Right cardiac atrium (tissue), 5 donors: ENCODE results near the gene MEX3C. TPM values are rescaled to one million over a fixed set of nuclear protein-coding genes. Genes with fewer than 3 reads are reported as not detected.
A peak's percentile ranks its signal among the peaks of the same experiment; 100 is the strongest.

Experiments
- ATAC-seq, 2 donors: fragments of 200-7000 bp; cut with Tn5 transposase; one replicate each; pipeline versions ENCODE4 v1.8.0 to v1.9.1; 2020; ENCODE audit warnings: moderate library complexity in 2 of 2, mild to moderate bottlenecking in 1 of 2
- DNase-seq, 3 donors: peaks; one replicate each; pipeline ENCODE4 v3.0.0-alpha.2; 2020
- H3K27ac ChIP-seq: one replicate; pipeline ENCODE4 v1.5.1; 2013; ENCODE audit warnings: mild to moderate bottlenecking, low read length, control low read depth, moderate library complexity
- H3K27me3 ChIP-seq: one replicate; pipeline ENCODE4 v1.6.1; 2013; ENCODE audit not compliant: control insufficient read depth, insufficient read depth
- H3K4me1 ChIP-seq: one replicate; pipeline ENCODE4 v1.6.1; 2013; ENCODE audit warnings: low read length; ENCODE audit not compliant: control insufficient read depth, insufficient read depth
- H3K4me3 ChIP-seq: one replicate; pipeline ENCODE4 v1.5.1; 2013; ENCODE audit warnings: low read length, control low read depth
- H3K9me3 ChIP-seq: one replicate; pipeline ENCODE4 v1.6.1; 2013; ENCODE audit warnings: low read length; ENCODE audit not compliant: control insufficient read depth
- WGBS: extraction: QIAGEN DNeasy Blood & Tissue Kit; methylation state at CpG from one replicate; pipeline ENCODE4 v1.1.7; 2013; 5-methylcytosine and 5-hydroxymethylcytosine counted together
- intact Hi-C, 4 donors: fragments of 100-400 bp; cut with DNase I; formaldehyde crosslinking; loops; one replicate each; pipeline versions ENCODE4 v1.11.0 to v1.14.0; 2022 to 2023
- polyA plus RNA-seq: library from polyadenylated mRNA; stranded (reverse); fragments of 200-250 nt; gene quantifications from one replicate; pipeline ENCODE4 v1.2.3, GENCODE V29; 2013
- total RNA-seq, 4 donors: library from RNA; stranded (reverse); fragmentation: NEBNext Ultra II Directional; extraction: Animal tissue kit (Norgen Biotek cat#: 25700); gene quantifications; one replicate each; pipeline ENCODE4 v1.2.1, GENCODE V29; 2021
- donor health status: healthy with polysubstance abuse.
- donor health status: DM: no; HTN: yes; CAD: no.
- donor health status: DM: no; HTN: no; CAD: no.
- donor health status: DM: no; HTN: yes; CAD: no; lungs with severe emphysema.
- donor health status: DM: yes; HTN: yes; CAD: no.

Gene MEX3C
- total and polyA plus RNA-seq, 5 donors, result 9.2 to 22.2 (median 19.5) TPM

DNA sequence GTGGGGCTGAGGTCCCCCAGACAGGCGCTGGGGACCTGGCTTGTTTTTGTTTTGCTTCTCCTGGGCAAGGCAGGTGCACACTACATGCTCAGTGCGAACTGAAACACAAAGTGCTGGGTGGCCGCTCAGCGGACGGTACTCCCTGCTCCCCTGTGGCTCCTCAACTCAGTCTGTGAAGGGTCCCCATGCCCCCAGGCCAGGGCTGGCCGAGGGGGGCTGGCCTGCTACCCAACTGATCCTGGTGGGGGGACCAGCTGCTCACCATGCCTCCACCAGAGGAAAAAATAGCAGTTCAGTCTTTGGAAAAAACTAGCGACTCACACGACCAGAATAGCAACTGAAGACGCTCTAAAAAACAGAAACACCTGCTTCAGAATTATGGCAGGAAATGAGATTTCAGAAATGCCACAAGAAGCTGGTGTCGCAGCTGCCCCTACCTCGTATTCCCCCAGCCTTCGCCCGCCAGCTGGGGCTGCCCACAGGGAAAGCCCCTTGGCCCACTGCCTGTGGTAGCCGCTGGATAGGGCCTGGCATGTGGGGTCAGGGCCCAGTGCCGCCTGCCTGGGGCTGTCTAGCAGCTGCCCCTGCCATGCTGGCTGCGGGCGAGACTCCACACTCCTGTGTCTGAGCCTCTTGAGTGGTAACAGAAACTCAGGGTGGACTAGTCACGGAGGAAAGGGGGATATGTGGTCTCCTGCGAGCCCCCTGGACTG lies 43.7 kb downstream of the MEX3C start:
- no peak for DNase-seq
- WGBS, result 65% methylated on average over 19 of the region's 19 CpGs
- Histone ChIP-seq H3K27me3 (no peaks in the 10 kb centered on the region), H3K4me1 (no peaks in the 10 kb centered on the region), H3K9me3 (no peaks in the 10 kb centered on the region), H3K4me3 (no peak overlapping the region), H3K27ac (no peak overlapping the region)
- intact Hi-C loops, result loop anchor here in 1 of 4 donors (10.0 kb wide), 1 partner anchor 59 kb away; no protein-coding TSS in a partner anchor
- ATAC-seq, result peak in 1 of 2 donors; percentile 14

DNA sequence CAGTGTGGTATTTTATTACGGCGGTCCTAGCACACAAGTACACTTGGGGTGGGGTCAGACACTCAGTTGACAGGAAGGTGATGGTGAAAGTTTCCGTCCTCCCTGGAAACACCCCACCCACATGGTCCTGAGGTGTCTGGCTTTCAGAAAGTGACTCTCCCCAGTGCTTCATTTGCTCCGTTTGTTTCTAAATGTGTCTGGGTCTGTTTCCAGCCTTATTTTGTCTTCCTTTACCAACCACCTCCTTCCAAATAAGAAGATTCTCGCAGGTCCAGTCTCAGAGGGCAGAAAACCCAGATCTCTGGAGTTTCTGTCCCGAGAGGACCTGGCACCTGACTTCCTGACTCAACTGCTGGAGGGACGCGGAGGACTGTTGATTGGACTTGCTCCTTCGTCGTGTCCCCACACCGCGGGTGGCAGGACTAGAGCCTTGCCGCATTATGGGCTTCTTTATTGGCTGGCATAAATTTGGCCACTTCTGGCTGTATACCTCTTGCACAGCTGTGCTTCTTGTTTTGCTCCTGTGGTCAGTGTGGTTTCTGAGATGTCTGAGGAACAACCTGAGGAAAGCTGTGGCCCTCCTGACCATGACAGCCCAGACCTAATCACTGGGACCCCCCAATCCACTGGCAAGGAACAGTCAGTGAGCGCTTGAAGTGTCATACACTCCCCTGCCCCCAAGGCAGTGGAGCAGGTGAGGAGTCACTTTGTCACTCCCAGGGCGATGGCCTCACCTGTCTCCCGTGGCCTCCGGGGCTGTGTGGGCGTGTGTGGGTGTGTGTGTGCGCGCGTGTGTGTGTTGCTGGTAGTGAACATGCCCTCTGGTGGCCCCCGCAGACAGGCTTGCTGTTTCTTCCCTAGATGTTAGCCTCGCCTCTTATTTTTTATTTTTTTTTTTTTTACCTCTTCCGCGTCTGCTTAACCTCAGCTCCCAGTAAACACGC lies 45.6 kb downstream of the MEX3C start:
- intact Hi-C loops, result loop anchor here in 1 of 4 donors (10.0 kb wide), 1 partner anchor 57 kb away; no protein-coding TSS in a partner anchor
- H3K27me3 ChIP-seq, result no peaks in the 10 kb centered on the region
- 81% methylated on average over 26 of the region's 26 CpGs for WGBS

DNA sequence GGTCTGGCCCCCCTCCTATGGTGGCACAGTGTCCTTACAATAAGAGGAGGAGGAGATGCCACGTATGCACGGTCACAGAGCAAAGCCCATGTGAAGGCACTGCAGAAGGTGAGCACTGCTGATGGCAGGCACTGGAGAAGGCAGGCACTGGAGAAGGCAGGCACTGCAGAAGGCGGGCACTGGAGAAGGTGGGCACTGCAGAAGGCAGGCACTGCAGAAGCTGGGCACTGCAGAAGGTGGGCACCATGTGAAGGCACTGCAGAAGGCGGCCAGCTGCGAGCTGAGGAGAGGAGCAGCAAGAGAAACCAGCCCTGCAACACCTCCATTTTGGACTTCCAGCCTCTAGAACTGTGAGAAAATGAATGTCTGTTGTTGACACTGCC lies 46.3 kb downstream of the MEX3C start:
- 94% methylated on average over 5 of the region's 5 CpGs for WGBS
- DNase-seq, result no peak

More for the DNA sequence above, 45.6 kb downstream of the MEX3C start:
- no peak for ATAC-seq
- H3K9me3 ChIP-seq, result no peaks in the 10 kb centered on the region
- H3K4me1 ChIP-seq, result no peaks in the 10 kb centered on the region
- DNase-seq, result no peak
- no peak overlapping the region for H3K27ac ChIP-seq
- no peak overlapping the region for H3K4me3 ChIP-seq

DNA sequence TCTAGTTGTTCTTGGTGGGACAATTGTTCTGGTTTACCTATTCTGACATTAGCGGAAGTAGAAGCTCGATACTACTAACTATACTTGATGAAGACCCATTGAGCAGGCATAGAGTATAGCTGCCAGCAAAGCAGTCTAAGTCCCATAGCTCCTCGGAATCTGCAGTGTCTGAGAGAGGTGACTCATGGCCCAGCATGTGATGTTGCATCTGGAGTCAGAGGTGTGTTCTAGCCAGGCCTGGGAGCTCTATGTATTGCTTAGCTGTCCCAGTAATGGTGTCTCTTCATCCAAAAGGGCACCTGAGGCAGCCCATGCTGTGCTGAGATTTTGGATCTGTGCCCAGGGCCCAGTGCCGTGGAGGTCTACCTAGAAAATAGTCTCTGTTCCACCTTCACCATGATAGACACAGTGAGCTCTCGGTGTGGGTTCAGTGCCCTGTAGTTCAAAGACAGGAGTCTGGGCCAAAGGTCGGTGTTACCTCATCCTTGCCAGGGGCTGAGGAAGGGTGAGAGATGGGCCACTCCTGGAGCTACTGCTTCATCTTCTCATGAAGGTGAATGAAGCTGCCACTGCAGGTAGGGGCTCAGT lies 47.3 kb downstream of the MEX3C start:
- Histone ChIP-seq H3K27ac (no peak overlapping the region), H3K9me3 (no peaks in the 10 kb centered on the region), H3K27me3 (no peaks in the 10 kb centered on the region), H3K4me1 (no peaks in the 10 kb centered on the region), H3K4me3 (no peak overlapping the region)
- no peak for DNase-seq
- no peak for ATAC-seq
- 93% methylated on average over 6 of the region's 6 CpGs for WGBS
- intact Hi-C loops, result loop anchor here in 1 of 4 donors (10.0 kb wide), 1 partner anchor 55 kb away; no protein-coding TSS in a partner anchor

More for the DNA sequence above, 46.3 kb downstream of the MEX3C start:
- intact Hi-C loops, result loop anchor here in 1 of 4 donors (10.0 kb wide), 1 partner anchor 56 kb away; no protein-coding TSS in a partner anchor
- no peaks in the 10 kb centered on the region for H3K9me3 ChIP-seq
- no peak for ATAC-seq
- no peaks in the 10 kb centered on the region for H3K27me3 ChIP-seq
- no peak overlapping the region for H3K4me3 ChIP-seq
- no peaks in the 10 kb centered on the region for H3K4me1 ChIP-seq
- H3K27ac ChIP-seq, result no peak overlapping the region

DNA sequence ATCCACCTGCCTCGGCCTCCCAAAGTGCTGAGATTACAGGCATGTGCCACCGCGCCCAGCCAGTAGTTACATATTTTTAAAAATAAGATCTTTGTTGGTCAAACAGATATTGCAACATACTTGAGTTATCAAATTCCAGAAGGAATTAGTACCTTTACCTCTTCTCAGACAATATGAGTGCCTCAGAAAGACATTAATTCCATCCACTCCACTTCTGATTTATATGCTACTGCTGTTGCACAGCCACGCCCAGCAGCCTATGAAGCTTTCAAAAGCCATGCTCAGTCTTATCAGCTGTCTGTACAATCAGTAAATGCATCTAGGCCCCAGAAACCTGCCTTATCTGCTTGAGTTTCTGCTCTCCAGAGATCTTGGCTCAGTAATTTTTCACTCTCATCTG lies 47.8 kb downstream of the MEX3C start:
- Histone ChIP-seq H3K9me3 (no peaks in the 10 kb centered on the region), H3K27me3 (no peaks in the 10 kb centered on the region), H3K4me1 (no peaks in the 10 kb centered on the region), H3K4me3 (no peak overlapping the region), H3K27ac (no peak overlapping the region)
- DNase-seq (no peak), ATAC-seq (no peak)
- 97% methylated on average over 4 of the region's 4 CpGs for WGBS
- intact Hi-C loops, result loop anchor here in 1 of 4 donors (10.0 kb wide), 1 partner anchor 55 kb away; no protein-coding TSS in a partner anchor

DNA sequence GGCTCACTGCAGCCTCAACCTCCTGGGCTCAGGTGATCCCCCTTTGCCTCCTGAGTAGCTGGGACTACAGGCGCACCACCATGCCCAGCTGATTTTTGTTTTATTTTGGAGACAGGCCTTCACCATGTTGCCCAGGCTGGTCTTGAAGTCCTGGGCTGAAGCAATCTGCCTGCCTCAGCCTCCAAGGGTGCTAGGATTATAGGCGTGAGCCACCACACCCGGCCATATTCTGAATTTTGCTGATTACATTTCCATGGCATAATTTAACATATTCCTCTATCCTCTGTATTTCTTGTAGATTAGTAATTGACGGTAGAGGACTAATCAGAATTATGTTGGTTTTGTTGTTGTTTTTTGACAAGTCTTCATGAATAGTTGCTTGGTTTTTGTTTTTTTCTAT lies 50.6 kb downstream of the MEX3C start:
- Histone ChIP-seq H3K4me3 (no peak overlapping the region), H3K27me3 (no peaks in the 10 kb centered on the region), H3K4me1 (no peaks in the 10 kb centered on the region), H3K27ac (no peak overlapping the region), H3K9me3 (no peaks in the 10 kb centered on the region)
- WGBS, result 71% methylated on average over 4 of the region's 4 CpGs
- intact Hi-C loops, result no loop called here
- ATAC-seq (no peak), DNase-seq (no peak)

DNA sequence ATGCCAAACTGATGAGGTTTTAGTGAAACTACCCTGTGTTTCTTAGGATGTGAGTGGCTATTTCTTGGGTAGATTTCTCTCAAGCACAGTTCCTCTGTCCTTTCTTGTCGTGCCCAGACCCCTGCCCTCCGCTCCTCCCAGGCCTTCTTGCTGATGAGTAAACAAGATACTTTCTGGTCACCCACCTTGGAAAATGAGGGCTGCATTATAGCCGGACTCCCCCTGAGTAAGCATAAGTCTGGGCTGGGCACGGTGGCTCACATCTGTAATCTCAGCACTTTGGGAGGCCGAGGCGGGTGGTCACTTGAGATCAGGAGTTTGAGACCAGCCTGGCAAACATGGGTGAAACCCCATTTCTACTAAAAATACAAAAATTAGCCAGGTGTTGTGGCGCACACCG lies 58.5 kb downstream of the MEX3C start:
- Histone ChIP-seq H3K4me1 (no peaks in the 10 kb centered on the region), H3K9me3 (no peaks in the 10 kb centered on the region), H3K27me3 (no peaks in the 10 kb centered on the region), H3K27ac (no peak overlapping the region), H3K4me3 (no peak overlapping the region)
- 95% methylated on average over 8 of the region's 8 CpGs for WGBS
- no peak for DNase-seq
- ATAC-seq, result no peak
- intact Hi-C loops, result no loop called here

DNA sequence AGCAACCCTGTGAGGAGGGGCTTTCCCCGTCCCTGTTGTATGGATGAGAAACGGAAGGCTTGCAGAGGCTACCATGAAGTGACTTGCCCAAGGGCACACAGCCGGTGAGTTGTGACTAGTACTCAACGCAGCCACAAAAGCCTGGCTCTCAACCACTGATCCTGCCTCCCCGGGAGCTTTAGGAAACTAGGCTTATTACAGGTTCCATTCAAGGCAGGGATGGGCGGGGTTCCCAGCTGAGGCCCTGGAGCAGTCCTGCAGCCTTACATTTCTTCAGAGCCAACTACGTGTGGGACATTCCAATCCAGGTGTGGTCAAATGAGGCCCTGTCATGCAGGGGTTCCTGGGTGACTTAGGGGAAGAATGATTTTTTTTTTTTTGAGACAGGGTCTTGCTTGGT lies 59.6 kb downstream of the MEX3C start:
- H3K27me3 ChIP-seq, result no peaks in the 10 kb centered on the region
- H3K4me3 ChIP-seq, result no peak overlapping the region
- intact Hi-C loops, result no loop called here
- no peaks in the 10 kb centered on the region for H3K9me3 ChIP-seq
- H3K4me1 ChIP-seq, result no peaks in the 10 kb centered on the region
- ATAC-seq (no peak), DNase-seq (no peak)
- no peak overlapping the region for H3K27ac ChIP-seq
- 90% methylated on average over 7 of the region's 7 CpGs for whole genome bisulfite sequencing

DNA sequence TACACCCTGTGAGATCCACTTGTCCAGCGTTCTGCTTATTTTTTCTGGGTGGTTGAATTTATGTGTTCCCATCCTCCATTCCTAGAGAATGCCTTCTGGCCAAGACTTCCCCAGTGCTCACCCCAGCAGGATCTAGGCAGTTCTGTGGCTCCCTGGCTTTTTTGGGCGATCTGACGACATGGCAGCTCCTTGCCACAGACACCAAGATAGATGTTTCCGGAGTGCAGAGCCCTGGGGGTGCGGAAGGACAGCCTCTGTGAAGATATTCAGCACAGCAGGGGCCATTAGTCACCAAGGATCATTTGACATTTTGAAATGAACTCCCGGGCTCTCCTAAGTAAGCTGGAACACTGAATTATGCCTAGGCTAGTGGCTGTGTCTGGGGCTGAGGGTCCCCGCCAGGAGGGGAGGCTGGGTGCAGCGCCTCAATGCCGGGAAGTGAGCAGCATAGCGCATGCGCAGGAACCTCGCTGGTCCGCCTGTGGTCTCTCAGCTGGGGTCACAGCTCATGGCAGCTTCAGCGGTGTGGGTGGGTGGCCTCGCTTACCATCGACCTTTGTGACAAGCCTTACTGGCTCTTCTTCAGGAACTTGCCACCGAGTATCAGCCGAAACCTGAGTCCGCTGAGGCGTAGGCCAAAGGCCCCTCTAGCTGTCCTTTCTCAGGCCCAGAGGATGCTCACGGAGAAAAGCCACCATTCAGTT lies 60.3 kb downstream of the MEX3C start:
- H3K4me3 ChIP-seq, result no peak overlapping the region
- H3K27ac ChIP-seq, result no peak overlapping the region
- ATAC-seq (no peak), DNase-seq (no peak)
- intact Hi-C loops, result no loop called here
- no peaks in the 10 kb centered on the region for H3K4me1 ChIP-seq
- H3K27me3 ChIP-seq, result no peaks in the 10 kb centered on the region
- 93% methylated on average over 21 of the region's 21 CpGs for WGBS
- H3K9me3 ChIP-seq, result no peaks in the 10 kb centered on the region

DNA sequence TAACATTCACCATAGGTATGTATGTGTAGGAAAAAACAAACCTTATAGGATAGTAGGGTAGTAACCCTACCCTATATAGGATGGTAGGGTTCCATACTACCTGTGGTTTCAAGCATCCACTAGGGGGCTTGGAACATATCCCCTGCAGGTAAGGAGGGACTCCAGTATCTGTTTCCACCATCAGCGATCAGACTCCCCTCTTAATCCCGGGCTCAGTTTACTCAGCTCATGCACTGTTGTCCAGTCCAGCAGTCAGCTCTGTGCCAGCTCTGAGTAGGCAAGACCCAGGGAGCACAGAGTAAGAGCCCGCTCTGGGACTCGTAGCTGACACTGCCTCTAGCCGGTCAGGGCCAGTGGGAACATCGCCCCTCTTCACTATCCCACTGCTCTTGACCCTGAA lies 61.7 kb downstream of the MEX3C start:
- H3K9me3 ChIP-seq, result no peaks in the 10 kb centered on the region
- ATAC-seq (no peak), DNase-seq (no peak)
- no peaks in the 10 kb centered on the region for H3K27me3 ChIP-seq
- intact Hi-C loops, result no loop called here
- H3K27ac ChIP-seq, result no peak overlapping the region
- no peaks in the 10 kb centered on the region for H3K4me1 ChIP-seq
- WGBS, result 82% methylated on average over 6 of the region's 6 CpGs
- H3K4me3 ChIP-seq, result no peak overlapping the region
